ENCODE measurements around the gene PVALEF.

Gene PVALEF

GRCh38 chr17:81178136-81179091, 13.1 kb downstream of the PVALEF start:
- DNase-seq (ENCODE audit: low read depth in 1 of 2, low spot score in 1 of 2): no peak
- no peak for TF ChIP-seq JUND (IDR thresholded peaks at IDR 0.05; ENCODE audit: low read depth)
- in situ Hi-C loops (cut with HindIII; ENCODE audit: low pct_unique_long_range_greater_than_20kb, low sequenced_read_pairs): no loop called here

DNA sequence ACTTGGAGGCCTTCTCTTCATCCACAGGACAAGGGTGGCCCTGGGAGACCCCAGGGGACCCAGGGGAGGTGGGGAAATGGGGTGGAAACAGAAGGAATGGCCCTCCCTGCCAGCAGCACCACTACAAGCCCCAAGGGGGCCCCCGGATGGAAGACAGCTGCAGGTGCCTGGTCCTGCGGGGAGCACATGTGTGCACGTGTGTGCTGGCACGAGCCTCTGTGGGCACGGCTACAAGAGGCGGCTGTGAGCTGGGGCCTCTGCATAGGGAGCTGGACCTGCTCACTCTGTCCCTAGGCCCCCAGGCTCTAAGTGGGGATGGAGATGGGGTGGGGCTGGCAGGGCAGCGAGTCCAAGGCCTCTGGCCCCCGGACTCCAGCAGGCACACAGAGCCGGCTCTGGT, 13.9 kb downstream of the PVALEF start:
- in situ Hi-C loops (cut with HindIII; ENCODE audit: low pct_unique_long_range_greater_than_20kb, low sequenced_read_pairs): no loop called here
- no peak for DNase-seq (ENCODE audit: low read depth in 1 of 2, low spot score in 1 of 2)
- TF ChIP-seq JUND (IDR thresholded peaks at IDR 0.05; ENCODE audit: low read depth): no peak

GRCh38 chr17:81179861-81180260, 14.6 kb downstream of the PVALEF start:
- DNase-seq (ENCODE audit: low read depth in 1 of 2, low spot score in 1 of 2): no peak
- TF ChIP-seq JUND (IDR thresholded peaks at IDR 0.05; ENCODE audit: low read depth): no peak
- in situ Hi-C loops (cut with HindIII; ENCODE audit: low pct_unique_long_range_greater_than_20kb, low sequenced_read_pairs): no loop called here

DNA sequence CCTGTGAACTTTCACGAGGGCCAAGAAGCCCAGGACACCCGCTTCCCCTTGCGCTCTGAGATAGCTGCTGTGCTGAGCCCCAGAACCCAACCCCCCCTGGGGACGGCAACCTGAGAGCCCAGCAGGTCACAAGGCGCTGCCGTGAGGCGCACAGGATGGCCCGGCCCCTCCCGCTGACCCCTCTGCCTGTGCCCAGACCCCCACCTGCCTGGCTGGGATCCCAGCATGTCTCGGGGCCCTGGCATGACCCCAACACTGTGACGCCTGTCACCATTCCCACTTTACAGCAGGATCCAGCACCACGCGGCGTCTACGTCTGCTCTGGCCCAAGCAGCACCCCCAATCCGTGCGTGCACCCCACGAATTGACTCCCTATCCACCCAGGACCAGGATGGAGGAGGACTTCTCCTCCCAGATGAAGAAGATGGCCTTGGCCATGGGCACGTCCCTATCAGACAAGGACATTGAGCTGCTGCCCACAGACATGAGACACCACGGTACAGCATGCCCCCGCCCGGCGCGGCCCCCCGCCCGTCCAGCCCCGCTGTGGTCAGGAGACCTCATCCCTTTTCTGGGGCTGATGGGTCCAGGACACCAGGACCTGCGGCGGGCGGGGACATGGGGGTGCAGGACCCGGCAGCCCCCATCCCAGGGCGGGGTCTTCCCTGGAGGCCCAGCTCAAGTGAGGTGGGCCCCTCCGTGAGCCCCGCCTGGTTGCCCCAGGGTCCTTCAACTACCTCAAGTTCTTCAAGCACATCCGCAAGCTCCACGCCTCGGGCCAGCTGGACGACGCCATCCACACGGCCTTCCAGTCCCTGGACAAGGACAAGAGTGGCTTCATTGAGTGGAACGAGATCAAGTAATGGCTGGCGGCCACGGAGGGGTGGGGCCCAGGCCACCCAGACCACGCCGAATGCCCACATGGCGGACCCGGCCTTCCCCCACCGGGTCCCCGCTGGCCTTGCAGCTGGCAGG, 15.8 kb downstream of the PVALEF start:
- in situ Hi-C loops (cut with HindIII; ENCODE audit: low pct_unique_long_range_greater_than_20kb, low sequenced_read_pairs): no loop called here
- no peak for DNase-seq (ENCODE audit: low read depth in 1 of 2, low spot score in 1 of 2)
- TF ChIP-seq JUND (IDR thresholded peaks at IDR 0.05; ENCODE audit: low read depth): no peak

DNA sequence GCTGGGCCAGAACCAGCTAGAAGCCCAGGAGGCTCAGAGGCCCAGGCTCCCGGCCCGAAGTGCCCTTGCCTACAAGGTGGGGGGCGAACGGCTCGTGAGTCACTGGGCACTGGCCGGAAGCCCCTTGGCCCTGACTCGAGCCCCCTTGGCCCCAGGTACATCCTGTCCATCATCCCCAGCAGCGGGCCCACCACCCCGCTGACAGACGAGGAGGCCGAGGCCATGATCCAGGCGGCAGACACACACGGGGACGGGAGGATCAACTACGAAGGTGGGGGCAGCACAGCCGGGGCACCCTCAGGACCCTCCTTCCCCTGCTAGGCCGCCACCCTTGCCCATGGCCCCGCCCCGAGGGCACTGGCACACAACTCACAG, 16.5 kb downstream of the PVALEF start:
- DNase-seq (ENCODE audit: low read depth in 1 of 2, low spot score in 1 of 2): no peak
- TF ChIP-seq JUND (IDR thresholded peaks at IDR 0.05; ENCODE audit: low read depth): no peak
- in situ Hi-C loops (cut with HindIII; ENCODE audit: low pct_unique_long_range_greater_than_20kb, low sequenced_read_pairs): no loop called here

- TF ChIP-seq JUND (IDR thresholded peaks at IDR 0.05; ENCODE audit: low read depth): no peak
- in situ Hi-C loops (cut with HindIII; ENCODE audit: low pct_unique_long_range_greater_than_20kb, low sequenced_read_pairs): no loop called here
- no peak for DNase-seq (ENCODE audit: low read depth in 1 of 2, low spot score in 1 of 2)
Measured at GRCh38 chr17:81182596-81182995, 17.3 kb downstream of the PVALEF start.

GRCh38 chr17:81183316-81183715, 18.0 kb downstream of the PVALEF start:
- no peak for TF ChIP-seq JUND (IDR thresholded peaks at IDR 0.05; ENCODE audit: low read depth)
- in situ Hi-C loops (cut with HindIII; ENCODE audit: low pct_unique_long_range_greater_than_20kb, low sequenced_read_pairs): no loop called here

DNA sequence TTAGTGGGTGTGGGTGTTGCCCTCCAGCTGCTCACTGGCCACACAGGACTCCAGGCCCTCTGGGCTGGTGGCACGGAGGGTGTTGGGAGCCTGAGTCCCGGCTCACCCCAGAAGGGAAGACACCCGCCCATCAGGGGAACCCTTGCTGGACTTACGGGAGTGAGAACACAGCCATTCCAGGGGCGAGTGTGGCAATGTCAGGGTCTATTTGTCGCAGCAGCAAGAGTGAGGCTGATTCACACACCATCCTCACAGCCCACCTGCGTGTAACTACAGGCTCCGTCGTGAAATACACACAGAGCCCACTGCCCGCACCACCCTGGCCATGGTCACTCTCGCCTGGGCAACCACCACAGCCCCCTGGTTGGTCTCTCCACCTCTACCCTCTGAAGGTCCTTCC, 18.5 kb downstream of the PVALEF start:
- no peak for TF ChIP-seq JUND (IDR thresholded peaks at IDR 0.05; ENCODE audit: low read depth)
- no peak for DNase-seq (ENCODE audit: low read depth in 1 of 2, low spot score in 1 of 2)
- in situ Hi-C loops (cut with HindIII; ENCODE audit: low pct_unique_long_range_greater_than_20kb, low sequenced_read_pairs): no loop called here

More at GRCh38 chr17:81183316-81183715, 18.0 kb downstream of the PVALEF start:
- DNase-seq (ENCODE audit: low read depth in 1 of 2, low spot score in 1 of 2): no peak

- DNase-seq (ENCODE audit: low read depth in 1 of 2, low spot score in 1 of 2): no peak
- TF ChIP-seq JUND (IDR thresholded peaks at IDR 0.05; ENCODE audit: low read depth): no peak
- in situ Hi-C loops (cut with HindIII; ENCODE audit: low pct_unique_long_range_greater_than_20kb, low sequenced_read_pairs): no loop called here
Measured at GRCh38 chr17:81184555-81184954, 19.2 kb downstream of the PVALEF start.

GRCh38 chr17:81186203-81186602, 20.9 kb downstream of the PVALEF start:
- DNase-seq (ENCODE audit: low read depth in 1 of 2, low spot score in 1 of 2): no peak
- in situ Hi-C loops (cut with HindIII; ENCODE audit: low pct_unique_long_range_greater_than_20kb, low sequenced_read_pairs): no loop called here
- TF ChIP-seq JUND (IDR thresholded peaks at IDR 0.05; ENCODE audit: low read depth): no peak

GRCh38 chr17:81187120-81187519, 21.8 kb downstream of the PVALEF start:
- no peak for TF ChIP-seq JUND (IDR thresholded peaks at IDR 0.05; ENCODE audit: low read depth)
- in situ Hi-C loops (cut with HindIII; ENCODE audit: low pct_unique_long_range_greater_than_20kb, low sequenced_read_pairs): no loop called here
- no peak for DNase-seq (ENCODE audit: low read depth in 1 of 2, low spot score in 1 of 2)

GRCh38 chr17:81187586-81188490, 22.5 kb downstream of the PVALEF start:
- in situ Hi-C loops (cut with HindIII; ENCODE audit: low pct_unique_long_range_greater_than_20kb, low sequenced_read_pairs): no loop called here
- TF ChIP-seq JUND (IDR thresholded peaks at IDR 0.05; ENCODE audit: low read depth): no peak
- no peak for DNase-seq (ENCODE audit: low read depth in 1 of 2, low spot score in 1 of 2)

All from T47D (cell line).